DMS153 treated with DMSO at 0.1 percent for 48 hours (cell line): Measurements from ENCODE around the gene HMG20B.

Source experiments
- DNase-seq: peaks from one replicate; lab custom pipeline; 2025; ENCODE audit not compliant: unreplicated experiment; lab: John Stamatoyannopoulos, UW

HMG20B gene

DNA sequence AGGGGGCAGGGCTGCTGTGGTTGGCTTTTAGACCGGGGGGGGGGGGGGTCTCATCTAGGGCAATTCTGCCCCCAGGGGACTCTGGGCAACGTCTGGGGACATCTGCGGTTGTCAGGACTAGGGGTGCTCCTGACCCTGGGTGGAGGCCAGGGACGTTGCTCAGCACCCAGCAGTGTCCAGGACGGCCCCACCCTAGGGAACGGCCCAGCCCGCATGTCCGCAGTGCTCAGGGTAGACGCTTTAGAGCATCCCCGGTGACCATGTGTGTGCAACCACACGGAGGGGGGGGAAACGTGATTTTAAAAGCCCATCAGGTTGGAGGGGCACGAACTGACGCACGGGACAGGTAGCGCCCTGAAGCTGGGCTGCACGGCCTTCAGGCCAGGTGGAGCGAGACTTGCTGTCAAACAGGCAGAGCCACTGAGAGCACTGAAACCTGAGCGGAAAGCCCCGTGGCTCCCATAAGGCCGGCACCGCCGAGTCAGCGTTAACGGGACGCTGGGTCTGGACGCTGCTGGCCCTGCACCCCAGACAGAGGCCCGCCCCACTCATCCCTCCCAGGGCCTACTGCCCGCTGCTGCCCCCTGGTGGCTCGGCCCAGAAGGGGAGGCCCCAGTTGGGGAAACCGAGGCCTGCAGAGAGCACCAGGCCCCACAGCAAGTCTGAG is 45.5 kb downstream of the HMG20B start:
- DNase-seq, result no peak

- no peak for DNase-seq
These were observed 46.3 kb downstream of the HMG20B start for GRCh38 chr19:3618811-3619630.

GRCh38 chr19:3619631-3620012 is 46.9 kb downstream of the HMG20B start:
- DNase-seq, result no peak

DNA sequence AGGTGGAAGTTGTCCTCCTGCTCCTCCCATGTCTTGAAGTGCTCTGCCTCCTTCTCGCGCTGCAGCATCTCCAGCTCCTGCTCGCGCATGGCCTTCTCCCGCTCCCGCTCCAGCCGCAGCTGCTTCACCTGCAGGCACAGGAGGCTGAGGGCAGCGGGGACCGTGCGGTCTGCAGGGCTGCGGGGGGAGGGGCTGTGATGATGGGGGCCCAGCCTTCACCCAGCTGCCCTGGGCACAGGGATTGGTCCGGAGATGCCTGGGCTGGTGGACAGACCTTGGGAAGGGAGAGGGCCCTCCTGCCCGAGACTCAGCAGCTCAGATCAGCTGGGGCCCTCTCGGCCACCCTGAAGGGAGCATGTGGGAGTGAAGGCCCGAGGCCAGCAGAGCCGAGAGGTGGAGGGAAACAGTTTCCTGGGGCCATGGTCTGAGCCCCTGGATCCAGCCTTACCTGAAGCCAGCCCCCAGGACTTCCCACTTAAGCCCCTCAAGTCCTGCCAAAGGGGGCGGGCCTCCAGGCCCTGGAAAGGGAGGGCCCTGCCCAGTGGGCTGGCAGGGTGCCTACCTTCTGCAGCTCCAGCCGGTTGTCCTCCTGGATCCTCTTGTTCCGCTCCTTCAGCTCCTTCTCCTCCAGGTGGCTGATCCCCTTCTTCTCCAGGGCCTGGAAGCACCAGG is 47.5 kb downstream of the HMG20B start:
- no peak for DNase-seq

GRCh38 chr19:3620817-3621547 is 48.2 kb downstream of the HMG20B start:
- no peak for DNase-seq

DNA sequence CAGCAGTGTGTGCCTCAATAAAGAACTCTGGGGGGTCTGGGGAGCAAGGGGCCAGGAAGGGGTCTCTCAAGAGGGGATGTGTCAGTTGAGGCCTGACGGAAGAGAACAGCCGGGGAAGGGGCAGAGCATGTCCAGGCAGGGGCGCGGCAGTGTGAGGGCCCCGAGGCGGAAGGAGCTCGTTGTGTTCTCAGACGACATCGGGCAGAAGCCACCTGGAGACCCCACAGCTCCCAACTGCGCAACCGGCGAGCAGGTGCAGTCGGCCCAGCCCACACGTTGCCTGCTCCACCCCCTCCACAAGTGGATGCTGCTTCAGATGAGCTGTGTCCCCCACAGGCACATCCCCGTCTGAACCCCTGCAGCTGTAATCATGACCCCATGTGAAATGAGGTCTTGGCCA is 48.9 kb downstream of the HMG20B start:
- no peak for DNase-seq

DNA sequence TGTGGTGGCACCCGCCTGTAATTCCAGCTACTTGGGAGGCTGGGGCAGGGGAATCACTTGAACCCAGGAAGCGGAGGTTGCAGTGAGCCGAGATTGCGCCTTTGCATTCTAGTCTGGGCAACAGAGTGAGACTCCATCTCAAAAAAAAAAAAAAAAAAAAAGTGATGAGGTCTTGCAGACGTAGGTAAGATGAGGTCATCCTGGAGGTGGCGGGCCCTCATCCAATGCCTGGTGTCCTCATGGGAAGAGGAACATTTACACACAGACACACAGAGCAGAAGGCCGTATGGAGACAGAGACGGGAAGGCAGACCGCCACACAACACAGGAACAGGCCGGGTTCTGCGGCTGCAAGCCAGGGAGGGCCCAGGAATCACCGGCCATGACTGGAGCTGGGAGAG is 49.5 kb downstream of the HMG20B start:
- no peak for DNase-seq

DNA sequence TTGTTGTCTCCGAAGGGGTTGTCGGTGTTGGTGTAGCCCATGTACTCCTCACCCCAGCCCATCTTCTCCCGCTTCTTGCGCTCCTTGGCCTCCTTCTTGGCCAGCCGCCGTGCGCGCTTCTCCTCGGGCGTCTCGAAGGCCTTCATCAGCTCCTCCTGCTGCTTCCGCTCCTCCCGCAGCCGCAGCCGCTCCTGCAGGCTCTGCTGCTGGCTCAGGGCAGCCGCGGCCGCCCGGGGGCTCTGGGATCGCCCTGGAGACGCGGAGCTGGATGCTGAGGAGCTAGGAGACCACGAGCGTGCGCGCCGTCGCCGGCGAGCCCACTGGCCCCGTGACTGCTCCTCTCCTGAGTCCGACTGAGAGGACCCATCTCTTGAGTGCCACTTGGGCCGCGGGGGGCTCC is 51.0 kb downstream of the HMG20B start:
- DNase-seq, result no peak

DNA sequence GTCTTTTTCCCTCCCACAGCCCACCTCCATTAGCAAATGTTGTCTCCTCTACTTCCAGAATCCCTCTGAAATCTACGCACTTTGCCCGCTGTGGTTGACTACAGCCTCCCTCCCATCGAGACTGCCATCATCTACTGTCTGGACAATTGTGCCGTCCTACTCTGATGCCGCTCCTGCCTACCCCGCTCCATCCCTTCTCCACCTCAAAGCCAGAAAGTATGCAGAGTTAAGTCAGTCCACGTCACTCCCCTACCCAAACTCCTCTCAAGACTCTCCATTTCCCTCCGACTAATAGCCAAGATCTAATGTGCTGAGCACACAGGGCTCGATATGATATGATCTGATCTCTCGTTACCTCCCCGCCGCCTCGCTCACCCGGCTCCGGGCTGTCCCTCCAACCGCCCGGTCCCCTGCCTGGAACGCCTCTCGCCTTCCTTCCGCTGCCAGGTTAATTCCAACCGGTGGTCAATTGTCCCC is 53.3 kb downstream of the HMG20B start:
- no peak for DNase-seq

DNA sequence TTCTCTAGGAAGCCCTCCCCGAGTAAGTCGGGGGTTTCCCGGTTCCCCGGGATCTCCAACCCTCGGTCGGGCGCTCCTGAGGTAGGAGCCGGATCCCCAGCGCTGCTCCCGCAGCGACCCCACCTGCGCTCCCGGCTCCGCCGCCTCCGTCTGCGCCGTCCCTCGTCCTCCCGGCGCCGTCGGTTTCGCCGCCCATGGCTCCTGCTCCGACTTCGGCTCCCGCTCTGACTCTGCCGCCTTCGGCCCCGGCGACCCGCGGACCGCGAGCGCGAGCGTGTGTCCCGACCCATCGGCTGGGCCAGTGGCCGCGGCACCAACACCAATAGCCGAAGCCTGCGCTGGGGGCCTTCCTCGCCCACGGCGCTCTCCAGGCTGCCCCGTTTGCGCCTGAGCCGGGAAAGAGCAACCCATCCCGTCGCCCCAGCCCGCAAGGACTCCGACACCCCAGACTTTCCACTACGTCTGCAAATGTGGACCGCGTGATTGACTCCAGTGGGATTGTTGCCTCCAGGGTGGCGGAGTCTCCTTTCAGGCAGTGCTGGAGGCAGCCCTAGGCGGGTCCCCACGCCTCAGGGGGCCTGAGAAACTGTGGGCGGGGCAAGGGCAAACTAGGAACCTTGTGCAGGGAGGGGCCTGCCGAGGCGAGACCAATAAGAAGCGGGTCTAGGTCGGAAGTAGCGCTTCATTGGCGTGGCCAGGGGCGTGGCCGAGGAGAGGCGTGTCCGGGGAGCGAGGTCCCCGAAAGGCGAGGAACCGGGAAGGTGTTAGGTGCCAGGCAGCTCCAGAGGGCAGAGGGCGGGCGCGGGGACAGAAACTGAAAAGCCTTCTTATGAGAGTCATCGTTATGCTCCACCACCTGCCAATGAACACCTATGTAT is 54.0 kb downstream of the HMG20B start, which contains the start of gene CACTIN:
CACTIN (minus strand) TSS at position 318 of the 878 bp plus-strand sequence; CDS start at position 290, 28 bp downstream.
- DNase-seq, result peak; percentile 92

- DNase-seq, result no peak
These were observed 54.6 kb downstream of the HMG20B start for GRCh38 chr19:3627351-3627723.
